Stimulated activated naive B cell treated with anti-CD40 and anti-IgM and Interleukin-4, amounts not matched to agents 10 μg/mL and 1 μg/mL and 100 μg/mL, for 72 hours (primary cell): ENCODE results near the gene ELFN2.

ENCODE experiments used
- ATAC-seq, 2 donors: fragments of 150-1000 bp; cut with Tn5 transposase; replicated peaks; 2 replicates each; pipeline ENCODE4 v1.10.0; 2021; ENCODE audit warnings: moderate library complexity in 1 of 2
- DNase-seq: peaks from one replicate; pipeline ENCODE4 v3.0.0; 2021
- H3K27ac Mint-ChIP-seq: one replicate; pipeline ENCODE4 v1.8.0; 2022; ENCODE audit warnings: mild to moderate bottlenecking, mixed read lengths
- H3K27me3 Mint-ChIP-seq, 2 donors: one replicate each; pipeline ENCODE4 v1.8.0; 2022; ENCODE audit warnings: mixed read lengths in 2 of 2
- H3K36me3 Mint-ChIP-seq, 2 donors: one replicate each; pipeline ENCODE4 v1.8.0; 2022; ENCODE audit warnings: mixed read lengths in 2 of 2, mild to moderate bottlenecking in 1 of 2
- H3K4me1 Mint-ChIP-seq, 2 donors: one replicate each; pipeline ENCODE4 v1.8.0; 2022; ENCODE audit warnings: mixed read lengths in 2 of 2, mild to moderate bottlenecking in 1 of 2
- H3K4me3 Mint-ChIP-seq, 2 donors: one replicate each; pipeline ENCODE4 v1.8.0; 2022; ENCODE audit warnings: mild to moderate bottlenecking in 2 of 2, mixed read lengths in 2 of 2, moderate library complexity in 1 of 2
- H3K9me3 Mint-ChIP-seq, 2 donors: one replicate each; pipeline ENCODE4 v1.8.0; 2022; ENCODE audit warnings: mixed read lengths in 2 of 2, mild to moderate bottlenecking in 1 of 2

ELFN2 gene

GRCh38 chr22:37369483-37369882 is 57.8 kb downstream of the ELFN2 start:
- Mint-ChIP-seq H3K4me3 (no peak overlapping the region), H3K9me3 (no peaks in the 10 kb centered on the region), H3K4me1 (peaks cover 47 to 65% of the 10 kb centered on the region in 2 donors), H3K36me3 (no peaks in the 10 kb centered on the region), H3K27me3 (peaks cover 5 to 6% of the 10 kb centered on the region in 2 donors), H3K27ac (peak overlapping the region; percentile 34)
- DNase-seq (no peak), ATAC-seq (no peak)

- Mint-ChIP-seq H3K36me3 (no peaks in the 10 kb centered on the region), H3K27ac (peak overlapping the region; percentile 47), H3K4me3 (no peak overlapping the region), H3K4me1 (peaks cover 52 to 65% of the 10 kb centered on the region in 2 donors), H3K27me3 (no peaks in the 10 kb centered on the region), H3K9me3 (no peaks in the 10 kb centered on the region)
- no peak for DNase-seq
- ATAC-seq: no peak
Observed at GRCh38 chr22:37368058-37368457, 59.2 kb downstream of the ELFN2 start.

GRCh38 chr22:37366601-37367000 is 60.7 kb downstream of the ELFN2 start:
- DNase-seq: no peak
- Mint-ChIP-seq H3K36me3 (no peaks in the 10 kb centered on the region), H3K4me1 (peaks cover 50 to 62% of the 10 kb centered on the region in 2 donors), H3K27me3 (no peaks in the 10 kb centered on the region), H3K9me3 (no peaks in the 10 kb centered on the region), H3K27ac (peak overlapping the region; percentile 66), H3K4me3 (peak overlapping the region in 1 of 2 donors; percentile 3)
- no peak for ATAC-seq

- DNase-seq: no peak
- peaks cover 48 to 56% of the 10 kb centered on the region in 2 donors for H3K4me1 Mint-ChIP-seq
- H3K4me3 Mint-ChIP-seq: no peak overlapping the region
- no peaks in the 10 kb centered on the region for H3K36me3 Mint-ChIP-seq
- no peaks in the 10 kb centered on the region for H3K9me3 Mint-ChIP-seq
- no peaks in the 10 kb centered on the region for H3K27me3 Mint-ChIP-seq
- no peak for ATAC-seq
- peak overlapping the region; percentile 48 for H3K27ac Mint-ChIP-seq
Observed at GRCh38 chr22:37365950-37366349, 61.3 kb downstream of the ELFN2 start.

- no peak overlapping the region for H3K4me3 Mint-ChIP-seq
- no peak overlapping the region for H3K27ac Mint-ChIP-seq
- H3K4me1 Mint-ChIP-seq: peaks cover 30 to 32% of the 10 kb centered on the region in 2 donors
- no peaks in the 10 kb centered on the region for H3K27me3 Mint-ChIP-seq
- no peak for ATAC-seq
- DNase-seq: no peak
- no peaks in the 10 kb centered on the region for H3K9me3 Mint-ChIP-seq
- no peaks in the 10 kb centered on the region for H3K36me3 Mint-ChIP-seq
Observed at GRCh38 chr22:37363261-37363992, 63.9 kb downstream of the ELFN2 start.

GRCh38 chr22:37362621-37363020 is 64.7 kb downstream of the ELFN2 start:
- H3K36me3 Mint-ChIP-seq: no peaks in the 10 kb centered on the region
- ATAC-seq (no peak), DNase-seq (no peak)
- peaks cover 30 to 31% of the 10 kb centered on the region in 2 donors for H3K4me1 Mint-ChIP-seq
- H3K27ac Mint-ChIP-seq: no peak overlapping the region
- H3K9me3 Mint-ChIP-seq: no peaks in the 10 kb centered on the region
- no peak overlapping the region for H3K4me3 Mint-ChIP-seq
- no peaks in the 10 kb centered on the region for H3K27me3 Mint-ChIP-seq

GRCh38 chr22:37358917-37359316 is 68.4 kb downstream of the ELFN2 start:
- no peaks in the 10 kb centered on the region for H3K9me3 Mint-ChIP-seq
- DNase-seq (no peak), ATAC-seq (no peak)
- H3K4me1 Mint-ChIP-seq: peaks cover 0 to 1% of the 10 kb centered on the region in 2 donors
- no peak overlapping the region for H3K27ac Mint-ChIP-seq
- H3K36me3 Mint-ChIP-seq: no peaks in the 10 kb centered on the region
- H3K4me3 Mint-ChIP-seq: no peak overlapping the region
- peaks cover 6 to 7% of the 10 kb centered on the region in 2 donors for H3K27me3 Mint-ChIP-seq

GRCh38 chr22:37358386-37358785 is 68.9 kb downstream of the ELFN2 start:
- H3K4me3 Mint-ChIP-seq: no peak overlapping the region
- DNase-seq: no peak
- no peak for ATAC-seq
- H3K4me1 Mint-ChIP-seq: peaks cover 0 to 1% of the 10 kb centered on the region in 2 donors
- no peaks in the 10 kb centered on the region for H3K9me3 Mint-ChIP-seq
- H3K36me3 Mint-ChIP-seq: no peaks in the 10 kb centered on the region
- peaks cover 6 to 7% of the 10 kb centered on the region in 2 donors for H3K27me3 Mint-ChIP-seq
- H3K27ac Mint-ChIP-seq: no peak overlapping the region

- Mint-ChIP-seq H3K9me3 (no peaks in the 10 kb centered on the region), H3K27ac (no peak overlapping the region), H3K27me3 (peaks cover 7 to 8% of the 10 kb centered on the region in 2 donors), H3K4me1 (peaks cover 0 to 1% of the 10 kb centered on the region in 2 donors), H3K4me3 (no peak overlapping the region), H3K36me3 (no peaks in the 10 kb centered on the region)
- no peak for ATAC-seq
- no peak for DNase-seq
Observed at GRCh38 chr22:37357446-37358075, 69.7 kb downstream of the ELFN2 start.

- Mint-ChIP-seq H3K9me3 (no peaks in the 10 kb centered on the region), H3K27ac (no peak overlapping the region), H3K27me3 (peaks cover 10 to 14% of the 10 kb centered on the region in 2 donors), H3K36me3 (no peaks in the 10 kb centered on the region), H3K4me1 (peaks cover 0 to 1% of the 10 kb centered on the region in 2 donors), H3K4me3 (no peak overlapping the region)
- no peak for DNase-seq
- no peak for ATAC-seq
Observed at GRCh38 chr22:37356922-37357321, 70.4 kb downstream of the ELFN2 start.

GRCh38 chr22:37355174-37355573 is 72.1 kb downstream of the ELFN2 start:
- ATAC-seq: no peak
- Mint-ChIP-seq H3K4me1 (no peaks in the 10 kb centered on the region), H3K27me3 (peaks cover 20 to 23% of the 10 kb centered on the region in 2 donors)

GRCh38 chr22:37354670-37355069 is 72.6 kb downstream of the ELFN2 start:
- Mint-ChIP-seq H3K4me1 (no peaks in the 10 kb centered on the region), H3K36me3 (no peaks in the 10 kb centered on the region)

More at GRCh38 chr22:37355174-37355573, 72.1 kb downstream of the ELFN2 start:
- no peak for DNase-seq
- no peaks in the 10 kb centered on the region for H3K36me3 Mint-ChIP-seq
- H3K9me3 Mint-ChIP-seq: no peaks in the 10 kb centered on the region
- no peak overlapping the region for H3K27ac Mint-ChIP-seq
- H3K4me3 Mint-ChIP-seq: no peak overlapping the region

GRCh38 chr22:37354261-37354660 is 73.0 kb downstream of the ELFN2 start:
- no peaks in the 10 kb centered on the region for H3K9me3 Mint-ChIP-seq
- peaks cover 20 to 27% of the 10 kb centered on the region in 2 donors for H3K27me3 Mint-ChIP-seq
- no peak overlapping the region for H3K27ac Mint-ChIP-seq
- H3K36me3 Mint-ChIP-seq: no peaks in the 10 kb centered on the region
- DNase-seq: no peak
- H3K4me3 Mint-ChIP-seq: no peak overlapping the region
- H3K4me1 Mint-ChIP-seq: no peaks in the 10 kb centered on the region
- ATAC-seq: no peak

More at GRCh38 chr22:37354670-37355069, 72.6 kb downstream of the ELFN2 start:
- ATAC-seq (no peak), DNase-seq (no peak)
- Mint-ChIP-seq H3K9me3 (no peaks in the 10 kb centered on the region), H3K4me3 (no peak overlapping the region), H3K27me3 (peaks cover 20 to 23% of the 10 kb centered on the region in 2 donors), H3K27ac (no peak overlapping the region)

GRCh38 chr22:37353839-37354238 is 73.4 kb downstream of the ELFN2 start:
- DNase-seq (no peak), ATAC-seq (no peak)
- H3K27me3 Mint-ChIP-seq: peaks cover 20 to 28% of the 10 kb centered on the region in 2 donors
- H3K4me3 Mint-ChIP-seq: no peak overlapping the region
- H3K27ac Mint-ChIP-seq: no peak overlapping the region
- H3K9me3 Mint-ChIP-seq: no peaks in the 10 kb centered on the region
- no peaks in the 10 kb centered on the region for H3K4me1 Mint-ChIP-seq
- no peaks in the 10 kb centered on the region for H3K36me3 Mint-ChIP-seq

GRCh38 chr22:37352481-37352880 is 74.8 kb downstream of the ELFN2 start:
- no peaks in the 10 kb centered on the region for H3K4me1 Mint-ChIP-seq
- H3K27ac Mint-ChIP-seq: no peak overlapping the region
- no peak for DNase-seq
- no peaks in the 10 kb centered on the region for H3K36me3 Mint-ChIP-seq
- no peaks in the 10 kb centered on the region for H3K9me3 Mint-ChIP-seq
- no peak overlapping the region for H3K4me3 Mint-ChIP-seq
- no peak for ATAC-seq
- peaks cover 20 to 28% of the 10 kb centered on the region in 2 donors for H3K27me3 Mint-ChIP-seq
